Thyroid gland (tissue), 4 donors: ENCODE results near the gene CPS1. TPM values are rescaled to one million over a fixed set of nuclear protein-coding genes. Genes with fewer than 3 reads are reported as not detected.

Experiments used
- DNase-seq, 2 donors: peaks; one replicate each; pipeline ENCODE4 v3.0.0-alpha.2; 2019
- H3K27ac ChIP-seq, 3 donors: fragments of 200-600 bp; sonication (generic); 1 replicate in 2 of 3; 2 replicates in 1 of 3; pipeline ENCODE4 v1.5.1; 2016 to 2019; ENCODE audit warnings: mild to moderate bottlenecking in 1 of 3, moderate library complexity in 1 of 3
- H3K27me3 ChIP-seq: fragments of 200-600 bp; sonication (generic); one replicate; pipeline ENCODE4 v1.5.1; 2019
- H3K36me3 ChIP-seq, 2 donors: fragments of 200-600 bp; sonication (generic); one replicate each; pipeline ENCODE4 v1.5.1; 2016 to 2019
- H3K4me1 ChIP-seq, 2 donors: fragments of 200-600 bp; sonication (generic); one replicate each; pipeline ENCODE4 v1.5.1; 2017 to 2019
- H3K4me3 ChIP-seq, 3 donors: fragments of 200-600 bp; sonication (generic); replicated peaks in 1 of 3; 1 replicate in 2 of 3; 2 replicates in 1 of 3; pipeline ENCODE4 v1.5.1; 2016; ENCODE audit warnings: mild to moderate bottlenecking in 1 of 3
- H3K9me3 ChIP-seq: fragments of 200-600 bp; sonication (generic); one replicate; pipeline ENCODE4 v1.5.1; 2017
- CTCF ChIP-seq, 6 experiments: fragments of 200-600 bp in 3 of 6; fragments of 450-650 bp in 3 of 6; sonication (generic) in 3 of 6; IDR thresholded peaks; one replicate each; pipeline ENCODE4 v1.5.1; 2016 to 2019; ENCODE audit warnings: antibody characterized with exemption in 6 of 6, mild to moderate bottlenecking in 2 of 6, inconsistent platforms in 1 of 6, moderate library complexity in 1 of 6
- POLR2A ChIP-seq, 2 donors: fragments of 450-650 bp; IDR thresholded peaks; one replicate each; pipeline ENCODE4 v1.6.1; 2017; ENCODE audit warnings: antibody characterized with exemption in 2 of 2, mild to moderate bottlenecking in 2 of 2, moderate library complexity in 1 of 2
- WGBS, 2 donors: methylation state at CpG; one replicate each; pipeline ENCODE4 v1.1.5; 2017; 5-methylcytosine and 5-hydroxymethylcytosine counted together
- intact Hi-C: fragments of 100-400 bp; cut with DNase I; formaldehyde crosslinking; loops from one replicate; pipeline ENCODE4 v1.15.1; 2023
- total RNA-seq, 4 donors: library from RNA; depleted of rRNA; stranded (reverse); fragments of >200 nt; gene quantifications; one replicate each; pipeline ENCODE4 v1.2.3, GENCODE V29; 2016

CPS1 gene
- total RNA-seq, 4 donors from 2014 or later, result 3.9 to 14.9 (median 10.1) TPM

DNA sequence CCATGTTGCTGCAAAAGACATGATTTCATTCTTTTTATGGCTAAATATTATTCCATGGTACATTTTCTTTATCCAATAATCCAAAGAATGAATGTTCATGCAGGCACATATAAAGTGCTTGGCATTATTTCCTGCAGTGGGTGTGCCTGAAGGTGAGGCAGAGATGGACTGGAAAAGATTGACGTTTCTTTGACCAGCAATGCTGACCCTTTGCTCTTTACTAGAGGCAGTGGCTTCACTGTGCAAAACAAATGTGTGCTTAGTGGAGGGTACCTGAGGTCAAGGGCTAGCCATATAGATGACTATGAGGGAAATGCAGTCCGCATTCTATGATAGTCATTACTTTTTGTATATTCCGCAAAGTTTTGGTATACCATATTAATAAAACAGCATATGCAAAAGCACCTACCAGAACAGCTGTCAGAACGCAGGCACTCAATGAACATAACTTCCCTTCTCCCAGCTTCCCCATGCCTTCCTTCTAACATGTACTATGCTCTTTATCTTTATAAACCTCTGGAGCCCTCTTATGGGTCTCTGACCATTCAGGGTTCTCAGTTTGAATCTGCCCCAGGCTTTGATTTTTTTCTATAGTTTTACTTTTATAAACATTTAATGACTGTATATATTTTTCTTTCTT lies 32.6 kb upstream of the CPS1 start:
- Histone ChIP-seq H3K4me3 (no peak overlapping the region), H3K9me3 (no peaks in the 10 kb centered on the region), H3K4me1 (no peaks in the 10 kb centered on the region), H3K27me3 (no peaks in the 10 kb centered on the region), H3K27ac (no peak overlapping the region), H3K36me3 (no peaks in the 10 kb centered on the region)
- no peak for DNase-seq
- WGBS, 2 donors, result 84% methylated on average over 4 of the region's 4 CpGs
- TF ChIP-seq POLR2A (IDR thresholded peaks at IDR 0.05) (no peak), CTCF (IDR thresholded peaks at IDR 0.05) (no peak)
- intact Hi-C loops, result no loop called here

DNA sequence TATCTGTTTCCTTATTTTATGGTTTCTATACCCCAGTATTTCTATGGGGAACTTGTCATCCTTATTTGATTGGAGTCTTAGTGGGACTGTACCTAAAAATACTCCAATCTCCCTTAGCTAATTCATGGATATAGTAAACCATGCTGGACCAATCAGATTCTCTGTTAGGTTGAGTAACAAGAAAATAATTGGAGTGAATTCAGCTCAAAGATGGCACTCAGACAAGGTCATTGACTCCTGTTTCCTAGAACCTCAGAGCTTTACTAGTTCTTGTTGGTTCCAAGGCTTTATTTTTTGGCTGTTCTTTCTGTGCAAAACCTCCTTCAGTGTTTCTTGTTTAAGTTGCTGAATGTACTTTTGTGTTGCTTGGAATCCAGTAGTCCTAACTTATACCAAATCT lies 31.9 kb upstream of the CPS1 start:
- intact Hi-C loops, result no loop called here
- Histone ChIP-seq H3K27me3 (no peaks in the 10 kb centered on the region), H3K4me1 (no peaks in the 10 kb centered on the region), H3K9me3 (no peaks in the 10 kb centered on the region), H3K27ac (no peak overlapping the region), H3K36me3 (no peaks in the 10 kb centered on the region), H3K4me3 (no peak overlapping the region)
- DNase-seq, result no peak
- no peak for TF ChIP-seq CTCF (IDR thresholded peaks at IDR 0.05)
- no peak for TF ChIP-seq POLR2A (IDR thresholded peaks at IDR 0.05)

- Histone ChIP-seq H3K4me3 (no peak overlapping the region), H3K4me1 (no peaks in the 10 kb centered on the region), H3K9me3 (no peaks in the 10 kb centered on the region), H3K27me3 (no peaks in the 10 kb centered on the region), H3K36me3 (no peaks in the 10 kb centered on the region), H3K27ac (no peak overlapping the region)
- intact Hi-C loops, result no loop called here
- TF ChIP-seq POLR2A (IDR thresholded peaks at IDR 0.05), result no peak
- TF ChIP-seq CTCF (IDR thresholded peaks at IDR 0.05), result no peak
- no peak for DNase-seq
Observed at GRCh38 chr2:210527286-210527685, 29.1 kb upstream of the CPS1 start.

DNA sequence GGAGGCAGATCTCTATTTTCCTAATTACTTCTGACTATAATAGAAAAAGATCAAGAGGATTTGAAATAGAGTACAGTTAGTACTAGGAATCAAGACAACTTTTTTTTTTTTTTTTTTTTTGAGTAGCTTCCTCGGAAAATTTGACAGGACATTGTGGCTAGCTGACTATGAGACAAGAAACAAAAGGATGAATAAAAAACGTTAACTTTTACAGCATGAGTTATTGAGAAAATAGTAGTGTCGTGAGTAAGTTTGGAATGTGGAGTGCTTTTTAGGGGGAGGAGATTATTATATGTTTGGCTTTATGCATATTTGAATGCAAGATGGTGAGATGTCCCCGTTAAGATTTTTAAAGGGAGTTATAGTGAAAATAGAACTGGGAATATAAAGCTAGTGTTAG lies 27.7 kb upstream of the CPS1 start:
- Histone ChIP-seq H3K4me1 (no peaks in the 10 kb centered on the region), H3K4me3 (no peak overlapping the region), H3K27me3 (no peaks in the 10 kb centered on the region), H3K9me3 (no peaks in the 10 kb centered on the region), H3K36me3 (no peaks in the 10 kb centered on the region), H3K27ac (no peak overlapping the region)
- WGBS, 2 donors, result 79 to 84% methylated on average over 4 of the region's 4 CpGs
- DNase-seq, result no peak
- intact Hi-C loops, result no loop called here
- TF ChIP-seq CTCF (IDR thresholded peaks at IDR 0.05), result no peak
- no peak for TF ChIP-seq POLR2A (IDR thresholded peaks at IDR 0.05)

DNA sequence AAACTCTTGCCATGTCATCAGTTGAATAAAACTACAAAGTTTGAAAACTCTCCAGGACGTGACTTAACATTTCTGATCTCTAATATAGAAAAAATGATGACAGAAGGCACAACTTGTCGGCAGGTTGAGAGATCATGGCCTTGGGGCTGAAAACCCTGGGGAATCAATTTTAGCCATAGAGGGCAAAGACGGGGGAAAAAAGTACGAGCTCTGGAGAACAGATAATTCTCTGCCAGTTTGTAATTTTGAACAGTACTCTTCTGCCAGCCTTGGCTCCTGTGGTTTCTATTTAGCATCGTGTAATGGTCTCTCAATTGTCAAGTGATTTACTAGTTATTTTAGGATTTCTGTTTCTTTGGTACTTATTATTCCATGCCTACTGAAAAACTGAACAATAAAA lies 25.3 kb upstream of the CPS1 start:
- H3K9me3 ChIP-seq, result no peaks in the 10 kb centered on the region
- intact Hi-C loops, result no loop called here

More for the DNA sequence above, 25.3 kb upstream of the CPS1 start:
- no peak overlapping the region for H3K4me3 ChIP-seq
- H3K27ac ChIP-seq, result no peak overlapping the region
- no peaks in the 10 kb centered on the region for H3K36me3 ChIP-seq
- H3K4me1 ChIP-seq, result no peaks in the 10 kb centered on the region
- 85 to 86% methylated on average over 5 of the region's 5 CpGs for WGBS, 2 donors
- DNase-seq, result no peak
- no peaks in the 10 kb centered on the region for H3K27me3 ChIP-seq
- no peak for TF ChIP-seq CTCF (IDR thresholded peaks at IDR 0.05)
- no peak for TF ChIP-seq POLR2A (IDR thresholded peaks at IDR 0.05)
